Measurements from ENCODE around the gene TTF2. TPM values are rescaled to one million over a fixed set of nuclear protein-coding genes. Genes with fewer than 3 reads are reported as not detected.

TTF2 gene
- total RNA-seq, 4 donors from 2014 or later, result 11.1 to 17.0 (median 14.2) TPM

DNA sequence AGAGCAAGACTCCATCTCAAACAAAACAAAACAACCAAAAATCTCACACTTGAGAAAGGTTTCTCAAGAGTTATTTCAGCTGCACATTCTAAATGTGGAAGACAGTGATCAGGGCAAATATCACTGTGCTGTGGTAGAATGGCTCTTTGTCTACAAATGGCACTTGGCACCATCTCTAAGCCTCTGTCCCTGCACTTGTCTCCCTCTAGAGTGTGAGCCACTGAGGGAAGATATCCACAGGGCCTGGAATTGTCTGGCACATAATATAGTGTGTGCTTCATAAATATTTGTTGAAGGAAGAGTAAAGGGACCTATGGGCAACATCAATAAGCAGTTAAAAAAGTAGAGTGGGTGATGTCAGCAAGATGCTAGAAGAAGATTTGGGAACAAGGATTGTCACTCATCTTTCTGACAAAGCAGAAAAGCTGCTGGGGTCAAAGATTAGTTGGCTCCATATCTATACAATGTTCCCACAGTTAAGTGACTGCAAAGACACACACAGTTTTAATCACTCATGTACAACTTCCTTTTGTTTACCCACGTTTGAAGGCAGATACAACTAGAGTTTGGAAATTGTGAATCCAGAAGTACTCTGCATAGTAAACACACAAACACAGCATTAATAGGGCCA, 39.5 kb upstream of the TTF2 start:
- TF ChIP-seq, protein P1, sequence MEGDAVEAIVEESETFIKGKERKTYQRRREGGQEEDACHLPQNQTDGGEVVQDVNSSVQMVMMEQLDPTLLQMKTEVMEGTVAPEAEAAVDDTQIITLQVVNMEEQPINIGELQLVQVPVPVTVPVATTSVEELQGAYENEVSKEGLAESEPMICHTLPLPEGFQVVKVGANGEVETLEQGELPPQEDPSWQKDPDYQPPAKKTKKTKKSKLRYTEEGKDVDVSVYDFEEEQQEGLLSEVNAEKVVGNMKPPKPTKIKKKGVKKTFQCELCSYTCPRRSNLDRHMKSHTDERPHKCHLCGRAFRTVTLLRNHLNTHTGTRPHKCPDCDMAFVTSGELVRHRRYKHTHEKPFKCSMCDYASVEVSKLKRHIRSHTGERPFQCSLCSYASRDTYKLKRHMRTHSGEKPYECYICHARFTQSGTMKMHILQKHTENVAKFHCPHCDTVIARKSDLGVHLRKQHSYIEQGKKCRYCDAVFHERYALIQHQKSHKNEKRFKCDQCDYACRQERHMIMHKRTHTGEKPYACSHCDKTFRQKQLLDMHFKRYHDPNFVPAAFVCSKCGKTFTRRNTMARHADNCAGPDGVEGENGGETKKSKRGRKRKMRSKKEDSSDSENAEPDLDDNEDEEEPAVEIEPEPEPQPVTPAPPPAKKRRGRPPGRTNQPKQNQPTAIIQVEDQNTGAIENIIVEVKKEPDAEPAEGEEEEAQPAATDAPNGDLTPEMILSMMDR (IDR thresholded peaks at IDR 0.05; ENCODE audit: low read depth), result no peak

DNA sequence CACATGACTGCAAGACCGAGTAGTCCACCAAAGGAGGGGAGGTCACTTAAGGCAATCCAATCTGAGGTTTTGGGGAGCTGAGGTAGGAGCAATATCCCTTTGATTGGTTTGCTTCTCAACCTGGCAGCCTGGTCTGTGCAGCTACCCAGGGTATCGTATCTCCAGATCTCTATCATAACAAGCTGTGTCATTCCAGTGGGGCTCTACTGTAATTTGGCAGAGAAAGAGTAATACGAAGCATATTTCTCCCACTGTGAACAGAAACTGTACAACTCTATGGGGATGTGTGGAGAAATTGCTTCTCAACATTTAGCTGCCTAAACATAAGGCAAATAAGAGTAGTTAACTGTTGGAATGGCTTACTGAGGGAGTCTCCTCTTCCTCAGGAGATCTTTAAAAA, 38.0 kb upstream of the TTF2 start:
- TF ChIP-seq, protein P1 (IDR thresholded peaks at IDR 0.05; ENCODE audit: low read depth), result no peak

DNA sequence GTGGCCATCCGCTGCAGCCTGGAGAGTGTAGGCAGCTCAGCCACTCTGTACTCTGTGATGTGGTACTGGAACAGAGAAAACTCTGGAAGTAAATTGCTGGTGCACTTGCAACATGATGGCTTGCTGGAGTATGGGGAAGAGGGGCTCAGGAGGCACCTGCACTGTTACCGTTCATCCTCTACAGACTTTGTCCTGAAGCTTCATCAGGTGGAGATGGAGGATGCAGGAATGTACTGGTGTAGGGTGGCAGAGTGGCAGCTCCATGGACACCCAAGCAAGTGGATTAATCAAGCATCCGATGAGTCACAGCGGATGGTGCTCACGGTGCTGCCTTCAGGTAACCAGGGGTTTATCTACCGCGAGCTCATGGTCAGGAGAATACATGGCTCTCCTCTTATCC, 34.6 kb upstream of the TTF2 start:
- TF ChIP-seq, protein P1 (IDR thresholded peaks at IDR 0.05; ENCODE audit: low read depth), result no peak

GRCh38 chr1:117026361-117026760, 33.8 kb upstream of the TTF2 start:
- TF ChIP-seq, protein P1 (IDR thresholded peaks at IDR 0.05; ENCODE audit: low read depth), result no peak

GRCh38 chr1:117029685-117030084, 30.4 kb upstream of the TTF2 start:
- TF ChIP-seq, protein P1 (IDR thresholded peaks at IDR 0.05; ENCODE audit: low read depth), result no peak

DNA sequence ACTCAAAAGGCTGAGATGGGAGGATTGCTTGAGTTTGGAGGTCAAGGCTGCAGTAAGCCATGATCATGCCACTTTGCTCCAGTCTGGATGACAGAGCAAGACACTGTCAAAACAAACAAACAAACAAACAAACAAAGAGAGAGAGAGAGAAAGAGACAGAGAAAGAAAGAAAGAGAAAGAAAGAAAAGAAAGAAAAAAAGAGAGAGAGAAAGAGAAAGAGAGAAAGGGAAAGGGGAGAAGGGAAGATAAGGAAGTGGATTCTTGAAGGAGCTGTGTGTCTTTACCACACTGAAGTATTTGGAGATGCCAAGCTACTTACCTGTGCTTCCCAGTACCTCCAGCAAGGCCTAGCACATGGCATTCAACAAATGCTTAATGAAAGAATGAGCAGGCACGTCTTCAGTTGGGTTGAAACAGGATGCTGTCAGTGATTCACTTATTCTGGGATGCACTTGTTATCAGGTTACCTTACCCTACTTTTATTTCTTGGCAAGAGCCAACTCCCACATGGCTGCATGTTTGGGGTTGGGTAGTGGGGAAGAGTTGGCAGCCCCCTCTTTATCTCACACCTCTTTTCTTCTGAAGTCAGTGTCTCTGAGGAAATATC, 29.8 kb upstream of the TTF2 start:
- TF ChIP-seq, protein P1 (IDR thresholded peaks at IDR 0.05; ENCODE audit: low read depth), result no peak

DNA sequence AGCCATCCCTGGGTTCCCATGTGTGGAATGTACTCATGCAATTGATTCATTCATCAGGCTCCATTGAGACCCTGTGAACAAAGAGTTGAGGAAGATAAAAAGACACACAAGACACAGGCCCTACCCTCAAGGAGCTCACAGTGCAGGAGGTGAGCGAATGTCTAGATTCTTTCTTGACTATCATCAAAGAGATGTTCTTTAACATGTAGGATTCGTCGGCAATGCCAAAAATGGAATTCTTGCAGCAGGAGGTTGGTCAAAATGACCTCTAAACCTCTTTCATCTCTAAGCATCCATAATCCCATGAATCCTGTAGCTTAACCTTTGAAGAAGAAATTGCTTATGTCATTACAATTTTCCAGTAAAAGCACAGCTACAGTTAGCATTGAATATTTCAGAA, 27.9 kb upstream of the TTF2 start:
- TF ChIP-seq, protein P1 (IDR thresholded peaks at IDR 0.05; ENCODE audit: low read depth), result no peak

Data from subcutaneous adipose tissue (tissue), 4 donors.